GOT3 (cell line): ENCODE measurements around the gene ECHDC1.
A peak's percentile ranks its signal among the peaks of the same experiment; 100 is the strongest.

Source experiments
- DNase-seq: peaks from one replicate; lab custom pipeline; 2025; ENCODE audit warnings: mixed read lengths; lab: John Stamatoyannopoulos, UW

ECHDC1 gene

DNA sequence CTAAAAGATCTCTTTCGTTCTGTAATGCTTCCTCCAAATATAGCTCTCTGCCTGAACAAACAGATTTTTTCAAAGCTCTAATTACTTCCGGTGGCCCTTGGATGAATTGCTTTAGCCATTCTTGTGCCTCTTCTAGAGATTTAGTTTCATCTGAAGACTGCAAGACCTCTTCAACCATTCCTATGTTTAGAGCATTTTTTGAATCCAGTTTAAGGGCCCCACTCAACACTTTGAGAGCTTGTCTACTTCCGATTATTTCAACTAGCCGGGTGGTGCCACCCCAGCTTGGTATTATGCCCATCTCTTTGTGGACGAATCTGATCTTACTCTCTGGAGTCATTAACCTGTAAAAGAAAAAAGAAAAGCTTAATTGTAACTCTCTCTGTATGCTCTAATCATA lies 53.5 kb downstream of the ECHDC1 start:
- no peak for DNase-seq

DNA sequence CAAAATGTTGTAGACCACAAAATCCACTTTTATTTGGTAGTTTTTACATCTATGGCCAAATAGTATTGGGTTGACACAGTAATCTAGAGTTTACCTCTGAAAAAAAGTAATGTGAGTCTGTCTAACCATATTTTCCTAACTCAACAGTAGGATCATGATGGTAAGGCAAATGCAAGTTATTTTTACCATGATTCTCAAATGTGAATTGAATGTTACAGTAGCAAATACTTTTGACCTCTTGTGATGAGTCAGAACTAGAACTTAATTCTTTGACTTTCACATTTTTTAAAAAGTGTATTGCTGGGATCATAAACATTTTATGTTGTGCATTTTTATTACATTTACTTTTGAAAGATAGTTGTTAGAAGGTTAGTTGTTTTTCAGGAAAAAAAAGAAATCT lies 54.7 kb downstream of the ECHDC1 start:
- DNase-seq = no peak

DNA sequence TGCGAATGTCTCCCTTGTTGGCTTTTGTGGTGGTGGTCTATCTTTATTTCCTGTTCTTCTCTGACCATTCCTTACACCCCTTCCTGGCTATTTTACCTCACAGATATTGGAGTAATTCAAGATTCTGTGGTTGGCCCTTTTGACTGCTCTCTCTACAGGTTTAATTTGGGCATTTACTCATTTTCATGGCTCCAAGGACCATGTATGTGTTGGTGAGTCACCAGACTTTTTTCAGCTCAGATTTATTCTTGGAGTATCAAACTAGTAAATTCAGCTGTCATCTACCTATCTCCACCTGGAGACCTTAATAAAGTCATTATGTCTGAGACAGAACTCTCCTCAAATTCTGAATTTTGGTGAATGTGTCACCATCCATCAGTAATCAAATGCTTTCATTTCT lies 61.2 kb downstream of the ECHDC1 start:
- DNase-seq = no peak

DNA sequence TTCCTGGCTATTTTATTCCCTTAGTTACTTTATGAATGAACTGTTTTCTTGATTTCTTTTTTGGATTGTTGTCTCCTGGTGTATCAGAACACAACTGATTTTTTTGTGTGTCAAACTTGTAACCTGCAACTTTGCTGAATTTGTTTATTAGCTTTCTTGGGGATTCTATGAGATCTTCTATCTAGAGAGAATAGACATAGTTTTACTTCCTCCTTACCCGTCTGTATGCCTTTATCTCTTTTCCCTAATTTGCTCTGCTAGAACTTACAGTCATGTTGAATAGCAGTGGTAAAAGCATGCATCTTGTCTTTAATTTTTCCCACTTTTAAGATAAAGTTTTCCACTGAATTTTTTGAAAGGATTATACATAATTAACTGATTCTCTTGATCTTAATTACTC lies 63.6 kb downstream of the ECHDC1 start:
- no peak for DNase-seq

DNA sequence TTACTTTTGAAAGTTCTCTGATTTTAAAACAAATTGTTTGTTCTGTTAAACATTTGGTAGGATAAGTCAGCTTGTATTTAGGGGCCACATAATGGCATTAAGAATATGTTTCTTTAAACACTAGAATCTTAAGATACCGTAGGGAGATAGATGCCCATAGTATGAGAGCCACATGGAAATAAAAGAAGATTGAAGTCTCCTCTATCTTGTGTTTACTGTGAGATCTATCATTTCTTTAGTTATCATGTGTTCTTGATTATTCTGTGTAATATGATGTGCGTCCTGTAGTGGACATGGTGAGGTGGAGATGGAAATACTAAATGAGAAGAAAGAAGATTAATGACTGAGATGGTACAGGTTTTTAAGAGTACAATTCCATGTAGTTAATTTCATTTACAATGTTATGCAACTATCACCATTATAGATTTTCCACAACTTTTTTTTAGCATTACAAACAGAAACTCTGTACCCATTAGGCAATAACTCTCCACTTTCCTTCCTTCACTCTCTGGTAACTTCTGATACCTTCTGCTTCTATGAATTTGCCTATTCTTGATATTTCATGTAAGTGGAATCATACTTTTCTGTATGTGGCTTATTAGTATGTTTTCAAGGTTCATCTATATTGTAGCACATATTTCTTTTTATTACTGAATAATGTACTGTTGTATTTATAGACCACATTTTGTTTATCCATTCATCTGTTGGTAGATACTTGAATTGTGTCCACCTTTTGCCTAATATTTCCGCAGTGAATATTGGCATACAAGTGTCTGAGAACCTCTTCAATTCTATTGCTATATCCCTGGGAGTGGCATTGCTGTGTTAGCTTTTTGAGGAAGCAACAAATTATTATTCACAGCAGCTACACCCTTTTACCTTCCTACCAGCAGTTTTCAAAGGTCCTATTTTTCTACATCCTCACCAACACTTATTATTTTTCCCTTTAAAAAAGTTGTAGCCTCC lies 65.2 kb downstream of the ECHDC1 start:
- no peak for DNase-seq

DNA sequence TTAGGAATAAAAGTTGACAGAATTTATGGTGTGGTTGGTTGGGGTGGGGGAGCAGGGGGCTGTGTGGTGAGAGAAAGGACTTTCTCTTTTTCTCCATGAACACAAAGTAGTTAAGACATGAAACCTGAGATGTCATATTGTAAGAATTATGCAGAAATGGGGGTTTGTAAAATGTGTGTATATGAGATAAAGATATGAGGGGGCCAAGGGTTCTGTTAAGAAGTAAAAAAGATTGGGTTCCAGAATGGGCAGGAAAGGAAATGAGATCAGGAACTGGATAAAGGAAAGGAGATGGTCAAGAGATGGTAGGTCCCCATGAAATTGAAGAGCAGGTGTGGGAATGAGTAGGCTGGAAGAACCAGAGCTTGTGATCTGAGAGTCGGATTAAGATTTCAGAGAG lies 67.1 kb downstream of the ECHDC1 start:
- no peak for DNase-seq

DNA sequence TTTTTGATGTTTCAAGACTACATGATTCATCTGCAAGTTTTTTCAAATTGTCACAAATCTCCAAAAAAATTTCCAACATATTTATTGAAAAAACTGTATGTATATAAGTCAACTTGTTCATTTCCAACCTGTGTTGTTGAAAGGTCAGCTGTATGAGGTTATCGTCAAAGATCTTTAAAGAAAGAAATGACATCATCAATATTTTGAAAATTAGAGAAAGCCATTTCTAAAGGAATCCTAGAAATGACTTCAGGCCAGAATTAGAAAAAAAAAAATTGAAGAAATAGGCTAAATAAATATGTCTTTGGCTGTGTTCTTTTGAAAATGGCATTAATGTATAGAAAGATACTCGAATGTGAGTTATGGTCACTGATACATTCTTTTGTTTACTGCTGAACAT lies 69.9 kb downstream of the ECHDC1 start:
- no peak for DNase-seq

DNA sequence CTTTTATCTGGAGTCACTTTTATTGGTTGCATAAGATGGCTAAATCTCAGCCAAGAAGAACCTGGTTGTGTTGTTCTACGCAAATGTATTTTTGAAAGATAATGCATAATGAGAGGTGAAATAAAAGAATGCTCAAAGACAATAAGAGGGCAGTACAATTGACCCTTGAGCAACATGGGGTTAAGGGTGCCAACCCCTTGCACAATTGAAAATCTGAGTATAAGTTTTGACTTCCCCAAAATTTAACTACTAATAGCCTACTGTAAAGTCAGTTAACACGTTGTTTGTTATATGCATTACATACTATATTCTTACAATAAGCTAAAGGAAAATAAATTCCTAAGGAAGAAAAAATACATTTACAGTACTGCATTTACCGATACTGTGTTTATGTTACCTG lies 70.8 kb downstream of the ECHDC1 start:
- no peak for DNase-seq

DNA sequence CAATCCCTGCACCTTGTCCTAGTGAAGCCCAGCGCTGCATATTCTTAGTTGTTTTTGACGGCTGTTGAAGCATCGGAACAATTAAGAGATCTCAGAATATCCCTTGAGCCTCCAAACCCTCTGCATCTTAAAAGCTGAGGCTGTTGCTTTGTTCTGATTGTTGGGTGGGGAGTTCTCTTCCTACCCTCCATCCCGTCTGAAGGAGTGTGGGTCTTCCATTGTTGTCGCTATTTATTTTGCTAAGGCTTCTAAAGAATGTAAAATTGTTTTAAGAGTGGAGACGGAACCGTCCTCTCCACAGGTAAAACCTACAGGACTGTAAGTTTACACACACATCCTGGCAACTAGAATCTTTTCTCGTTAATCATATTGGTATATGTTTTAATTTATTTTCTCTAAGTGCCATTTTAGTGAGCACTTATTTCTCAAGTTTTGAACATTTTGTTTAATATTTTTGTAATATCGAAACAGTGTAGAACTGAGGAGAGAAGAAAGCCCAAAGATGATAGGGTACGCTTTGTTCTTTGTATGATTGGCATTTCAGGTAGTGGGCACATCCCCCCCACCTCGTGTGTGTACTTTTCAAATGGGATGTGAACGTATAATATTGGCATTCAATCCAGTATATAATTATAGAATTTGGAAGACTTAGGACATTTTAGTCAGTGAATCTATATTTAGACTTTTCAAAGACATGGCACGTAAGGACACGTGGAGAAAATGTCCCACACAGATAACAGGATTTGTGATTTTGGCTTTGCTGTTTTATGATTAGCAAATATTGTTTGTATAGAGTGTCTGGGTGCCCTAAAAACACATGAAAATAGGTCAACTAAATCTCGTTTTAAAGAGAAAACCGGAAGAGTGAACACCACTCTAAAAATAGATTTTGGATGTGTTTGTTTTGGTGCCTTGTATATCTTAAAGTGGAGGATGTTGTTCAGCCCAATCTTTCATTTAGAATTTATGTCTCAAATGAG lies 75.5 kb downstream of the ECHDC1 start:
- no peak for DNase-seq

DNA sequence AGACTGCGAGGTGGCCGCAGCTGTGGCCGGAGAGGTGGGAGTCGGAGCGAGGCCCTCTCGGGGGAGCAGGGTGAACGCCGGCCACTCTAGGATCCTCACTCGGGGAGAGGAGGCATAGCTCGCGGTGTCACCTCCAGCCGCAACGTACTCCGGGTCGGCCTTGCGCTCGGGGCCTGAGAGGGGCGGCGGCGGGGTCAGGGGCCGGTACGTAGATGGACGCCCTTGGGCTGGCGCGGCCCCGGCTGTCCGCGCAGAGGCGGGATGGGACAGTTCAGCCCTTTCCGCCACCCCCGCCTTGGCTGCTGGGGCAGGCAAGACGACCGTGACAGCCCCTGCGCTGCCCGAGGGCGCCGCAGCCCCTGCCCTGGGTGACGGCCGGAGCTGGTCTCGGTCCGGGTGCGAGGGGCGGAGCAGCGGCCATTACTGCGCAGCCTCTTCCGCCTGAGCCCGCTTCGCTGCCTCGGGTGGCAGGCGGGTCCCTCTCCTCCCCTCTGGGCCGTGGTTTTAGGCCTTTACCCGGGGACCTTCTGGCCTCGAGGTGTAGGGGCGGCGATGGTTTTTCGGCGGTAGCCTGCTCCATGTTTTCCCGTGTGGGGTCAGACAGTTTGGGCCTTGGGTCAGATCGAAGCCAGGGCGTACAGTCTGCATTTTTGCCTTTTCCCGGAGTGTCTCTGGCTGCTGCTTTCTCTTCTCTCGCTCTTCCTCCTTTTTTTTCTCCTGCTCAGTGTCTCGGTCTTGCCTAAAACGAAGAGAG lies 76.3 kb downstream of the ECHDC1 start:
- peak; percentile 59 for DNase-seq

DNA sequence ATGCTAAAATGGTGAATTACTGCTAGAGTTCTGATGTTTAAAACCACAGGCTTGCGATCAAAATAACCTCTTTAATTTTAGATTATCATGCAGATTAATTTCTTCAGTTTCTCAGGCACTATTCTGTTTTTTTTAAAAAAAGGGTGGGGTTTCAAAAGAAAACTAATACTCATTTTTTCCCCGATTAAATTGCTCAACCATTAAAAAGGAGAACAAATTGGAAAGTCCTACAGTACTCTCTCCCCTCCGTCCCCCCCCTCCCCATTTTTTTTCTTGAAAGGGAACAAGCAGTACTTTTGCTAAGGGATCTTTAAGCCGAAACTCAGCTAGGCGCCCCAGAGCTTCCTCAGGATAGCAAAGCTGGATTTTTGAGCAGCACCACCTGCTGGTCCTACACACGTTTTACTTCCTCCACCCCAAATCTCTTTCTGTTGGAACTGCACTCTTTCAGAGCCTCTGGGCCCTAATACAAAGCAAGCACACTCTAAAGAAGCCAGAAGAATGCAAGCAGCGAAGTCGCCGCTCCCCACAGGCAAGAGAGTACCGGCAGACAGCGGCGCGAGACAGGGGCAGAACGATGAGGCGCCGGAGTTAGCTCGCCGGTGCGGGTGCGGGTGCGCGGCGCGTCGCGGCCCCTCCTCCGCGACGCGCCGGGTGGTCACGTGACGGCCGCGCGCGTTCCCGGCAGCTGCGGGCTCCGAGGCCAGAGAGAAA lies 77.1 kb downstream of the ECHDC1 start, which contains the start of gene RNF146:
Gene RNF146, plus strand, starts transcription at position 687 of the 714 bp plus-strand sequence. CDS start 13,475 bp downstream, outside the sequence.
- peak; percentile 59 for DNase-seq

DNA sequence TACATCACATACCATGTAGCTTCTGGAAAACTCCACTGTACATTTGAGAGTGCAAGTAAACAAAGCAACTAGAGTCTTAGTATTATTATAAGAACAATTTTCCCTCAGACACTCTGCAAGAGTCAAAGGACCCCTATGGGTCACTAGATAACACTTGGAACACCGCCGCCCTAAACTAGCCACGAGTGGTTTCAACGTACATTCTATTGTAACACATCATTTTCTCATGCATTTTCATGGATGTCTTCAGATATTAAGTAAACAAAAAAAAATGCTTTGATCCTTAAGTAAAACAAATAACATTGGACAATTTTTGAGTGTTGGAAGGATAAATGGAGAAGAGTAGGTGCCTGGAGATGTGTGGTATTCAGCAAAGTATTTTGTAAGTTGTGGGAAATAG lies 79.9 kb downstream of the ECHDC1 start:
- DNase-seq = no peak

DNA sequence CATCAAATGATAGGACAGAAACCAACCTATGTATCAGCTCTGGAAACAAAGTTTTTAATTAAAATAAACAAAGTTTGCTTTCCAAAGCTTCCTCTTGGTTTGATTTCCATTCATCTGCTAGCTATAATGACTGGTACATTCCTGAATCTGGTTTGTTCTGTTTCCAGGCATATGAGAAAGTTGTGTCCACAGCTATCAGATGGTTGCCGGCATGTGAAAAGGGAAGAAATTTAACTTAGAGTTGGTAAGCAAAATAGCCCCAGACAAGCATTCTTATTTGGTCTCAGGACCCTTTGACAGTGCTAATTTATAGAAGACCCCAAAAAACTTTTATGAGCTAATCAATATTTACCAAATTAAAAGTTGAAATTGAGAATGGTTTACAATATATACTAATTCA lies 80.5 kb downstream of the ECHDC1 start:
- DNase-seq = no peak

DNA sequence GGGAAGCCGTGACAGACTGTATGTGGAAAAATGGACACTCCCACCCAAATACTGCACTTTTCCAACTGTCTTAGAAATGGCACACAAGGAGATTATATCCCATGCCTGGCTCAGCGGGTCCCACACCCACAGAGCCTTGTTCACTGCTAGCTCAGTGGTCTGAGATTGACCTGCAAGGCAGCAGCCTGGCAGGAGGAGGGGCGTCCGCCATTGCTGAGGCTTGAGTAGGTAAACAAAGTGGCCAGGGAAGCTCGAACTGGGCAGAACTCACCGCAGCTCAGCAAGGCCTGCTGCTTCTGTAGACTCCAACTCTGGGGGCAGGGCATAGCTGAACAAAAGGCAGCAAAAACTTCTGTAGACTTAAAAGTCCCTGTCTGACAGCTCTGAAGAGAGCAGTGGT lies 88.1 kb downstream of the ECHDC1 start:
- DNase-seq = no peak

DNA sequence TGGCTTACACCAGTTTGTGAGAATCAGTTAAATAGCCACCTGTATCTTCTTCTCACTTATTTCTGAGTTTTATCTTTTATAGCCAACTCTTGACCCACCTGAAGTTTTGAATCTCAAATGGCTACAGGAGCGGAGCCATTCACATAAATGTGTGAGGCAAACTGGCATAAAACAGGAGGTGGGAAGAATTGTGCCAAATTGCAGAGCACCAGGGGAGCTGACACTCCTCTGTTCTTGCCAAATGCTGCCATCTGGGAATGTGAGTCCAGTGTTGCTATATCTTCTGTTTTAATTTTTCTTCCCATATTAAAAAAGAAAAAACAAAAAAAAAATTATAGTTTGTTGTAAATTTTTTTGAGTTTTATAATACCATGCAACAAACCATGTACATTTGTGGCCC lies 93.8 kb downstream of the ECHDC1 start:
- DNase-seq = no peak

DNA sequence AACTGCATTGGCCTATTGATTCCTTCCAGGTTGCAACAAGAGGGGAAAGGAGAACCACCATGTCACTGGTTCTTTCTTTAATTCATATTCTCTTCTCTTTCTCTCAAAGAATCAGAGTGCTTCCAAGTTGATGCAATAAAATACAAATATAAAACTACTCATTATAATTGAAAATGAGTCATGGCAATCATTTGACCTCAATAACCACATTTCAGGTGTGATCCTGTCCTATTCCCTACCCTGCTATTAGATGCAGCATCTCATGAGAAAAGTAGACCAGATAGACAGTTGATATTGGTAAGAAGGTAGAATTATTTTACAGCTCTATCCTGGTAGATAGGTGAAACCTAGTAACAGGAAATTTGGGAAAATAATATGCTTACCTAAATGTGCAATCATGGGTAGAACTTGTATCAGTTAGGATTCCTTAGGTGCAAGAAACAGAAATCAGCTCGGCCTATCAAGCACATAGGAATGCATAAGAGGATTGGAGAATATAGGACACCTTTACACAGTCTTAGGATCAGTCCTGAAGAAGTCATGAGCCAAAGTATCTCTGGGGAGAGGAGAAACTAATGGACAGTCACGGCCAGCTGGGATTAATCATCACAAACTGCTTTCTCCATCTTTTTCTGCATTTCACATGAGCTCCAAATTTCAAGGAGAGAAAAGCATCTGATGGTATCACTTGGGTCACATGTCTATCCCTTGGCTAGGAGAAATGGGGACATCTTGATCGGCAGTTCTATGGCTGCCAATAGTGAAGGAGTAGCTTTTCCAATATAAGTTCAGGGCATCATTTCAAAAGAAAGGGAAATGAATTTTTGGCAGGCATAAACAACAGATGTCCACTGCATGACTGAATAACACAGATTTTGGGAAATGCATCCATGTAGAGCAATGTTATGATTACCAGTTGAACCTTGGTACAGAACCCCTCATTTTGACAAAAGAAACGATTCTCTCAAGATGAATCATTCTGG lies 96.0 kb downstream of the ECHDC1 start:
- DNase-seq = no peak

DNA sequence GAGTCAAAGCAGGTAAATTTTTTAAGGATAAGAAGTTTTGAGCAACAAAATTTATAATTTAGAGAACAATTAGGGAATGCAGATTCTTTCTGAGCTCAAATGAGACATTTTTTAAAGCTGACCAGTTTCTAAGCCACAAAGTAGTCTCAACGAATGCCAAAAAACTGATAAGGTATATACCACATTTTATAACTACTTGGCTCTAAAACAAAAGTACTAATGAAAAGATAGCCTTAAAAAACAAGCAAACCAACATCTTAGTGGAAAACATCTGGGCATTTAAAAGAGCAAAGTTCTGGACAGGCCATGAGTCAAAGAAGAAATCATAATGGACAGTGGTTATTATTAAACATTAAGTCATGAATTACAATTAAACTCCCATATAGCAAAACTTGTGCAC lies 99.9 kb downstream of the ECHDC1 start:
- no peak for DNase-seq
